Suppressor macrophage treated with lipopolysaccharide for 1 hour (primary cell): ENCODE measurements around the gene PLIN1.
"Not testable (repeated sequence)": the region's sequence is repeated elsewhere in the genome, so short reads cannot be mapped to it uniquely, and the experiment has no call there.

Experiments used
- DNase-seq, 3 donors: peaks; one replicate each; pipeline ENCODE4 v3.0.0-alpha.2; 2020 to 2022

Gene PLIN1

GRCh38 chr15:89679212-89679611, at the start of gene PLIN1:
TSS of gene PLIN1 (minus strand) at chr15:89679367. CDS start at chr15:89677489, 1,878 bp downstream.
- no peak for DNase-seq

GRCh38 chr15:89728254-89728653, 49.1 kb upstream of the PLIN1 start:
- no peak for DNase-seq

GRCh38 chr15:89725064-89725463, 45.9 kb upstream of the PLIN1 start:
- peak in 1 of 3 donors; percentile 3 for DNase-seq

- DNase-seq: no peak
These were observed 45.5 kb upstream of the PLIN1 start for GRCh38 chr15:89724621-89725020.

- DNase-seq: no peak
These were observed 43.9 kb upstream of the PLIN1 start for GRCh38 chr15:89723031-89723430.

GRCh38 chr15:89714775-89715174, 35.6 kb upstream of the PLIN1 start:
- peak in 1 of 3 donors; percentile 6 for DNase-seq

GRCh38 chr15:89707577-89707976, 28.4 kb upstream of the PLIN1 start:
- DNase-seq: no peak

GRCh38 chr15:89704411-89704810, 25.2 kb upstream of the PLIN1 start:
- no peak for DNase-seq

- DNase-seq: no peak
These were observed 16.0 kb upstream of the PLIN1 start for GRCh38 chr15:89695198-89695597.

- no peak for DNase-seq
These were observed 14.5 kb upstream of the PLIN1 start for GRCh38 chr15:89693696-89694095.

- DNase-seq: no peak
These were observed 13.9 kb upstream of the PLIN1 start for GRCh38 chr15:89693091-89693490.

GRCh38 chr15:89690276-89691218, 11.4 kb upstream of the PLIN1 start, which contains the start of the genes PEX11A and WDR93:
TSS of gene PEX11A (minus strand) at chr15:89690754. CDS start at chr15:89690632, 122 bp downstream.
TSS of gene WDR93 (plus strand) at chr15:89690811. CDS start at chr15:89701747, 10,936 bp downstream.
- peak; percentile 74 to 88 (median 78) for DNase-seq

GRCh38 chr15:89689930-89690275, 10.7 kb upstream of the PLIN1 start:
- DNase-seq: not testable (repeated sequence)

GRCh38 chr15:89686522-89686921, 7.4 kb upstream of the PLIN1 start:
- no peak for DNase-seq

GRCh38 chr15:89685995-89686394, 6.8 kb upstream of the PLIN1 start:
- DNase-seq: no peak

- DNase-seq: no peak
These were observed 2.0 kb upstream of the PLIN1 start for GRCh38 chr15:89681146-89681545.

GRCh38 chr15:89680282-89680873, 1.2 kb upstream of the PLIN1 start:
- DNase-seq: no peak

- no peak for DNase-seq
These were observed 1.8 kb downstream of the PLIN1 start for GRCh38 chr15:89677381-89677780.

- DNase-seq: no peak
These were observed 3.6 kb downstream of the PLIN1 start for GRCh38 chr15:89675606-89676005.

- no peak for DNase-seq
These were observed 4.6 kb downstream of the PLIN1 start for GRCh38 chr15:89674526-89674925.

- DNase-seq: peak in 2 of 3 donors; percentile 19 to 43
These were observed 6.0 kb downstream of the PLIN1 start for GRCh38 chr15:89673165-89673512.

- DNase-seq: no peak
These were observed 6.7 kb downstream of the PLIN1 start for GRCh38 chr15:89672221-89673164.

GRCh38 chr15:89671687-89672086, 7.5 kb downstream of the PLIN1 start:
- no peak for DNase-seq
